Activated T-cell treated with anti-CD3 and anti-CD28 coated beads for 1 hour (primary cell): Measurements from ENCODE around the gene APPL2.

Experiments
- DNase-seq: peaks from one replicate; pipeline ENCODE4 v3.0.0-alpha.2; 2020; ENCODE audit warnings: low read depth

The APPL2 gene, protein sequence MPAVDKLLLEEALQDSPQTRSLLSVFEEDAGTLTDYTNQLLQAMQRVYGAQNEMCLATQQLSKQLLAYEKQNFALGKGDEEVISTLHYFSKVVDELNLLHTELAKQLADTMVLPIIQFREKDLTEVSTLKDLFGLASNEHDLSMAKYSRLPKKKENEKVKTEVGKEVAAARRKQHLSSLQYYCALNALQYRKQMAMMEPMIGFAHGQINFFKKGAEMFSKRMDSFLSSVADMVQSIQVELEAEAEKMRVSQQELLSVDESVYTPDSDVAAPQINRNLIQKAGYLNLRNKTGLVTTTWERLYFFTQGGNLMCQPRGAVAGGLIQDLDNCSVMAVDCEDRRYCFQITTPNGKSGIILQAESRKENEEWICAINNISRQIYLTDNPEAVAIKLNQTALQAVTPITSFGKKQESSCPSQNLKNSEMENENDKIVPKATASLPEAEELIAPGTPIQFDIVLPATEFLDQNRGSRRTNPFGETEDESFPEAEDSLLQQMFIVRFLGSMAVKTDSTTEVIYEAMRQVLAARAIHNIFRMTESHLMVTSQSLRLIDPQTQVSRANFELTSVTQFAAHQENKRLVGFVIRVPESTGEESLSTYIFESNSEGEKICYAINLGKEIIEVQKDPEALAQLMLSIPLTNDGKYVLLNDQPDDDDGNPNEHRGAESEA

DNA sequence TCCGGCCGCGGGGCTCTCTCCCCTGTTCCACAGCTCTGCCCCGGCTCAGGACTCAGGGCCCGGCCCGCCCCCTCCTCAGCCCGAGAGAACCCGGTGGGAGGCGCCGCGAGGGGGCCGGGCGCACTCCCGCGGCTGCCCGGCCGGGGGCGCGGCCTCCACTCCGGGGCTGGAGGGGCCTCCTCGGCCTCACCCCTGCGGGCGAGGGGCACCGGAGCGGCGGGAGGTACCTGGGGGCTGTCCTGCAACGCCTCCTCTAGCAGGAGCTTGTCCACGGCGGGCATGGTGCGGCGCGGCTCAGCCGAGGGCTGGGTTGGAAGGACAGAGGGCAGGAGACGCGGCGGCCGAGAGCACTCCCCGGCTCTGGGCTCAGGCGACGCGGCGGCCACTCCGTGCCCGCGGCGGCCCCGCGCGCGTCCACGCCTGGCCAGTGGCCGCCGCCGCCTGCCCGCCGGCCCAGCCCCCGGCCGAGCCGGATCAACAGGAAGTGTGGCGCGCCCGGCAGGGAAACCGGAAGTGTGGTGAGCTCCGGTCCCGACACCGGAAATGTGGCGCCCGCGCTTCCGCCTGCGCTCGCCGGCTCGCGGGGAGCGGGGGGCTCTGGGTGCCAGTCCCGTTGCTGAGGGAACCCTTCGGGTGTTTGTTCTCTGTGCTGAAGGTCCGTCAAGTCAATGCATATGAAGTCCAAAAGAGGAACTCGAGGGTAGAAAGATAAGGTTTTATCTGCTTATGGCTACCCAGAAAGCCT is at the start of gene APPL2:
Gene APPL2 (minus strand): TSS at position 443 of the 745 bp plus-strand sequence. CDS start 162 bp downstream, at position 281.
- peak; percentile 72 for DNase-seq

DNA sequence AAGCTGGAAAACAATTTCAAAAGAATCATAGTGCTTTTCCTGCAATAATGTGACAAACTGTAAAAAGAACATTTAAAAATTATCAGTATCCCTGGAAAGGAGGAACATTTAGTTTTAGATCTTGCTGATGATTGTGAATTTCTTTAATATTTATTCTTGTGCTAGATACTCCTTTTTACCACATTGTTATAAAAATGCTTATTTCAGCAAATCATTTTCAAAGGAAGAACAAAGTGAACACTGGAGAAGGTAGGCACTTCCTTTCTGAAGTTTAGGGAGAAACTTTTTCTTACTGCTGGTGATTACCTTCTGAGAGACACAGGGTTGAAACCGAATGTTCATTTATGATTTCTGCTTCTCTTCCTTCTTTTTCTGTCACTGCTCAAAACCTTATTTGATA is 49.4 kb upstream of the APPL2 start:
- DNase-seq: no peak

DNA sequence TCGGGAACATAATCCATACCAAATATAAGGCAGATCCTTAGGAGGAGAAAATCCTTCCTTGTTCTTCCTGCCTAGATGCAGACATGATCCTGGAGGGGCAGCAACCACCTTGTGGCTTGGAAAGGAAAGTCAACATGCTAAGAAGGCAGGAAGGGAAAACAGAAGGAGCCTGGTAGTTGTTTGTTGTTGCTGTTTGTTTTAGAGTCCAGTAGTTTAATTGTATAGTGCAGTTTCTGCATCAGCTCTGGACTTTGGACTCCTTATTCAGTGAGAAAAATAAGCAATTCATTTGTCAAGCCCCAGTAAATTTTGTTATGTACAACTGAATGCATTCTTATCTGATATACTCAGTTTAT is 45.7 kb upstream of the APPL2 start:
- DNase-seq: no peak

DNA sequence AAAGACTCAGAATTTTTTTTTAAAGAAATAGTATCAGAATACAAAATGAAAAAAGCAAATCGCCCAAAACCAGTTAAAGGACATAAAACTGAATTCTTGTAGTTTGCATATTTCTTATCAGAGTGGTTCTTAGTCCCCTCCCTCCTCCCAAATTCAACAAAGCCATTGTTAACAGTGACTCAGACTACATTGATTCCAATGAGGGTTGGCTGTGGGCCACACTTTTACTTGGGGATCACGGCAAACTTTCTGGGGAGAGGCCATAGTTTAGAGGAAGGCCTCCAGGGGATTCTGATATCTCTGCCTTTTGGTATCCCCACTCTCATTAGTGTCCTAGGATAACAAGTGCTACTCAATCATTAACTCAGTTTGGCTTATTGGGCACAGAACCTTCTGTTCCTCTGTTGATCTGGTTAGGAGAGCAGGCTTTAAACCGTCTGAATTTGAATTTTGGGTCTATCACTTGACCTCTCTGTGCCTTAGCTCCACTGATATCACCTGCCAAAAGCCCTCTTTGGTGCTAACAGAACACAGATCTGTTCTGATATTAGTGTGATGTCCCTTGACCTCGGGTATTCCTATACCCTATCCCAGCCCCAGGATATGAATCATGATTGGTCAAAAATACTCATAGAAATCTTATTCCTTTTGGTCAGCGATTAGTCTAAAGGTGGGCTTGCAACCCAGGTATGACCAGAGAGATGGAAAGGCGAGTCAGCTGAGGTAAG is 45.2 kb upstream of the APPL2 start:
- no peak for DNase-seq

DNA sequence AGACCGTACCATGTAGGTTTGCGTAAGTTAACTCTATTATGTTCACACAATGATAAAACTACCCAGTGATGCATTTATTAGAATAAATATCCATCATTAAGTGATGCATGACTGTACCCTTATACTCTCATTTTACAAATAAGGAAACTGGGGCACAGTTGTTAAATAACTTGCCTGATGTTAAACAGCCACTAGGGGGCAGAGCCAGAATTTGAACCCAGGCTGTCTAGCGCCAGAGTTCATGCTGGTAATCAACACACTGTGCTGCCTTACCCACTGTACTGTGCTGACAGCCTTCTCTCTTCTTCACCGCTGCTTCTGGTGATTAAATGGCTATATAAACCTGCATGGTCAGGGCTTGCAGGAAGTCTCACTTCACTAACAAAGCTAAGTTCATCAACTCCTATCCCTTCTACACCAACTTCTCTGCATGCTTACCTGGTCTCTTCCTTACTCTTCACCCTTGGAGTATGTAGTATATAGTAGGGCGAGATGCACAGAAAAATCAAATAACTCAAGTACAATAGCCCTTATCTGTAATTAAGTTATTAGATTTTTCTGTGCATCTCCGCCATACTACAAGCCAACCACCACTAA is 43.6 kb upstream of the APPL2 start:
- peak; percentile 6 for DNase-seq

DNA sequence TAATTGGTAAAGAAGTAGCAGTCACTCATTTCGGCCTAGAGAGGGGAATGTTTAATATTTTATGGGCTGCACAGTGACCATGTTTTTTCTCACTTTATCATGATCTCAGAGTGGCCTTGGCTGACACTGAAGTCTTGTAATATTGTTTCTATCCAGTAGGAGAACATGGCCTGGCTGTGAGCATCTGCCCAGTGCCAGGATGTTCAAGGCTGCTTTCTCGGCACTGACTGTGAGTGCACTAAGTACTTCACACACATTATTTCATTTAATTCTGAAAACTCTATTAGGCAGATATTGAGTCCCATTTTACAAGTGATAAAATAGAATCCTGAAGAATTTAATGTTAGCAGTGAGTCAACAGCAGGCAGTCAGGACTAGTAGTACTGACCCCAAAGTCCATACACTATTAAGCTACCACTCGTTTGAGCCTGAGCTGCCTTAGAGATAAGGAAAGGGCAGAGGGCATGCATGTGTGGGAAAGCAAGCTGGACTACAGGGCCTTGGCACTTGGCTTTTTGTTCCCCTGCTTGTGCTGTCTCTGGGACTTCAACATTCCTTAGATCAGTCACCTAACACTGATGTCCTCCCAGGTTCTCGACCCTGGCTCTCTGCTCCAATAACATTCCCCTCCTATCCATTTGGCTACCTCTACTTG is 42.2 kb upstream of the APPL2 start:
- DNase-seq: no peak

DNA sequence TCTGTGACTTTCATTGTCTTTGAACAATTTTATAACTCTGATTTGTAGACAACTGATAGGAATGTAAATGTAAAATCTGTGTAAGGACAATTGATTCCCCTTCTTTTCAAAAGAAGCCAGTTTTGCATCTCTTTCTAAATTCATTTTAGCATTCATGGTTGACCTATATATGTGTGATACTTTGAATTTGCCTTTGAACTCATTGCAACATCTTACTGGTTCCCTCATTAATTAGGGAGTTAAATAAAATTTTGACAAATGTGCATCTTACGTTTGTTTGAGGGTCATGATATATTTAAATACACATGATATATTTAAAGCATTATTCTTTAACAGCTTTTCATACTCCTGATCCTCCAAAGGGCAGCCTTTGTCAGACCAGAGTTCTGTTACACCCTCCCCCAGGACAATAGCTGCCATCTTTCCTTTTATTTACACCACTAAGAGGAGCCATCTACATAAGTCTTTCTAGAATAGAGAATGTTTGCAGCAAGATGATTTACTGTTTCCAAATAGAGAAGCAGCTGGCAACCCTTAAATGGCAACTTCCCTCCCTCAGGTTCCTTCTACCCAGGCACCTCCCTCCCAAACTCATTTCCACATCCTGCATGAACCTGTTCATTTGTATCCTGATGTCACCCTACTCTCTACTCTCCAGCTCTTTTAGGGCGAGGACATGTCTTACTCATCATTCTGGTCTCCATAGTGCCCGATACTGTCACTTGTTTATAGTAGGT is 40.2 kb upstream of the APPL2 start:
- no peak for DNase-seq

DNA sequence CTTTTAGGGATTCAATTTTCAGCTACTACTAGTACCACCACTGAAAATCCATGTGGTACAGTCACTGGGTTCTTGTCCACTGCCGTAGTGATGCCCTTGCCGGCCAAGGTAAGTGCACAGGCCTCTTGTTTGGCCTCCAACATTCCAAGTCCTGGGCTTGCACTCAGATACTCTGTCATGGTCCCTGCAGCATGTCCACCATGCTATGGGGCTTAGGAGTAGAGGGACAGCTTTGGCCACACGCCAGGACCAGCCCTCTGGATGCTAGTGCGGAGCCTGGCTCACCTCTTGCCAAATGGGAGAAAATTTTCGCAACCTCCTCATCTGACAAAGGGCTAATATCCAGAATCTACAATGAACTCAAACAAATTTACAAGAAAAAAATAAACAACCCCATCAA is 38.6 kb upstream of the APPL2 start:
- no peak for DNase-seq

DNA sequence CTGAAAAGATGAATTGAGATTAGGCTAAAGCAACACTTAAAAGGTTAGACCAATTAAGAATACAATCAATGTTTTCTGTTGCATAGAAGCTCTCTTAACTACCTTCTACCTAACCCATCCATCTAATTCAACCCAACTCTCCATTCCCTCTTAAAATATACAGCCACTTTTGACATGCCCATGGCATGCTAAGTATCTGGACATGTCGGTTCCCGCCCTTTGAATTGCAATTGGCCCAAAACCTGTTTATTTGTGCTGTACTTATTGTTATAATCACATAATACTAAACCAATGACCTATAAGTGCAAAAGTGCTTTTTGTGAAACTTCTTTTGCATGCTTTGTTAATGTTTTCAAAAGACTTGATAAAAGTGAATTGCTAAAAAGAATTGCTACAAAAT is 37.6 kb upstream of the APPL2 start:
- no peak for DNase-seq

DNA sequence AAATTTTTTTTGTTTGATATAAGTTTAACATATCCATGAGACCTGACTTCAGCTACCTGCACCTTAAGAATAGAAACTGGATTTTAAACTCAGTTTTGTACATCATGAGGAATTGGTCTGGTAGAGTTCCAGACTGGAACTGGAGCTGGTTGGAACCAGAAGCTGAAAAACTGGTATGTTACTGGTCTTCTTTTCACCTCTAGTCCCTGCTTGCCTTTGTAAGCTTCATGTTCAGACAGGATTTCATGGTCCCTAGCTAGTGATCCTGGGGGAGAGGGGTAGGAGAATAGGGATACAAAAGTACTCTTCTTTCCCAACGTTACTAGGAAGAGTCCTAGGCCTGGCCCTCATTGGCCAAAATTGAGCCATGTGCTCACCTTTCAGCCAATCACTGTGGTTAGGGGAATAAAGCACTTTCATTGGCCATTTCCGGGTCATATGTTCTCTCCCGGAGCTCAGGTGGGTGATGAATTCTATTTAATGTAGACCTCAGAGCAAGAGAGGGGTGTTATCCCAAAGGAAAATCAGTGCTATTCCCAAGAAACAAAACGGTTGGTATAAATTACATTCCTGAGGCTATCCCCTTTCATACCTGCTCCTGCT is 36.9 kb upstream of the APPL2 start:
- DNase-seq: no peak

DNA sequence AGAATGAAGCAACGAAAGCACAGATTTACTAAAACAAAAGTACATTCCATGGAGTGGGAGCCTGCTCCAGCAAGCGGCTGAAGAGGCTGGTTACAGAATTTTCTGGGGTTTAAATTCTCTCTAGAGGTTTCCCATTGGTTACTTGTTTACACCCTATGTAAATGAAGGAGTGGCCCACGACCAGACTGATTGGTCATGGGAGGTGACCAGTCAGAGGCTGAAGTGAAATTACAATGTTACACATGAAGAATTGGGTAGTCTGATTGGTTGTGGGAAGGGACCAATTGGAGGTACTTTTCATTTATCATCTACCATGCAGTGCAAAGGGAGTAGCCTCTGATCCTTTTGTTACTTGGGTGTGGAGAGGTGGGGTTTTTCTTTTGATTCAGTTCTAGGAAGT is 36.2 kb upstream of the APPL2 start:
- no peak for DNase-seq

DNA sequence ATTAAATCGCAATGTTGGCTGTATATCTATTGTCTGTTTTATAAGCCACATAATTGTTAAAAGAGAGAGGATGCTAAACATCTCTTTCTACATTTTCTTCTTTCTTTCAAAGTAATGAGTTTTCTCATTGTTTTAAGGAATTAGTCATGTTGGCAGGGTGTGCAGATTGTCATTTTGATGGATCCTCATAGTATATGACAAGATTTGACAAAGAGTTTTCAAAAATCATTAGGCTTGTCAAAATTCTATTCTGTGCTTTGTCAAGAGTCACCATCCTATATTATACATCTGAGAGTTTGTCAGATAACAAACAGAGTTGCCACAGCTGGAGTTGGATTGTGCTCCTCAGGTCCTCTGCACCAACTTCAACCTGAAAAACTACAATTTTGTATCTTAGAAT is 35.4 kb upstream of the APPL2 start:
- DNase-seq: no peak

DNA sequence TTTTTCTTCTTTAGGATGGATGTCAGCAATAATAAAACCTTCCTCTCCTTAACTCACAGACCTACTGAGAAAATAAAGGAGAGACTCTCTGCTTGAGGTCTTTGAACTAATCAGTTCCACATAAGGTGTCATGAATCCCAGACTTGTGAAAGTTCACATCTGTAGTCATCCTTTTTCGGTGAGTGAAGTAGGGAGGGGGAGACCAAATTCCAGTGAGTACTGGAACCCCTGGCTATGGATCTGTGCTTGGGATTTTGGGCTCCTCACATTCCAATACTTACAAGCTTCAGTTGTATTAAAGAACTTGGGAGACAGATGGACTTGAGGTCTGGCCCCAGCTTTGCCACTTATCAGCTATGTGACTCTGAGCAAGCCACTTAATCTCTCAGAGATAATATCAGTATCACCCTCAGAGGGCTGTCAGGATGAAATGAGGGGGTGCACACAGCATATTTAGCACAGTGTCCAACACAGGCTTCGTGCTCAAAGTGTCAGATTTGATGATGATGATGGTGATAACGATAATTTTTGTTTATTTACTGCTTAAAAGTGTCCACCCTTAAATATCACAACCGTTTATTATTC is 34.8 kb upstream of the APPL2 start:
- DNase-seq: no peak

DNA sequence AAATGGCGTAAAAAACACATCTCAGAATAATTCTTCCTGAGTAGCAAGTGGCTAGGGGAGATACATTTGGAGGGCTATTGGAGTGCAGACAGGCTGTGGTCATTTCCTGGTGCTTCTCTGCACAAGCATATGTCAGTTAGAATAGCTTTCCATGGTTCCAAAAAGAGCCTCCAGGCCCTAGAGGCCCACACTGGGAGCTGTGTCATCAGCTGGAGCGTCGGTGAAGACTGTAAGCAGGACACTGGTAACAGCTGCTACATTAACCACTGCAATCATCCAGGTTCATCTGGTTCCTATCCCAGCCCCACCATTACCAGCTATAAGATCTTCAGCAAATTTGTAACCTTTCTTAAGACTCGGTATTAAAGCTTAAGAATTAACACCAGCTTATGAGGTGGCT is 31.7 kb upstream of the APPL2 start:
- DNase-seq: no peak

DNA sequence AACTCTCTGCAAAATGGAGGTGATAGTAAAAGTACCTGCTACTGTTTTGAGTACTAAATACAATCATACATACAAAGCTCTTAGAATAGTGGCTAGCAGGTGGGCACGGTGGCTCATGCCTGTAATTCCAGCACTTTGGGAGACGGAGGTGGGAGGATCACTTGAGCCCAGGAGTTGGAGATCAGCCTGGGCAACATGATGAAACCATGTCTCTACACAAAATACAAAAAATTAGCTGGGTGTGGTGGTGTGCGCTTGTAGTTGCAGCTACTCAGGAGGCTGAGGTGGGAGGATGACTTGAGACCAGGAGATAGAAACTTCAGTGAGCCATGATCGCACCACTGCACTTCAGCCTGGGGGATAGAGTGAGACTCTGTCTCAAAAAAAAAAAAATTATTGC is 28.8 kb upstream of the APPL2 start:
- DNase-seq: no peak

DNA sequence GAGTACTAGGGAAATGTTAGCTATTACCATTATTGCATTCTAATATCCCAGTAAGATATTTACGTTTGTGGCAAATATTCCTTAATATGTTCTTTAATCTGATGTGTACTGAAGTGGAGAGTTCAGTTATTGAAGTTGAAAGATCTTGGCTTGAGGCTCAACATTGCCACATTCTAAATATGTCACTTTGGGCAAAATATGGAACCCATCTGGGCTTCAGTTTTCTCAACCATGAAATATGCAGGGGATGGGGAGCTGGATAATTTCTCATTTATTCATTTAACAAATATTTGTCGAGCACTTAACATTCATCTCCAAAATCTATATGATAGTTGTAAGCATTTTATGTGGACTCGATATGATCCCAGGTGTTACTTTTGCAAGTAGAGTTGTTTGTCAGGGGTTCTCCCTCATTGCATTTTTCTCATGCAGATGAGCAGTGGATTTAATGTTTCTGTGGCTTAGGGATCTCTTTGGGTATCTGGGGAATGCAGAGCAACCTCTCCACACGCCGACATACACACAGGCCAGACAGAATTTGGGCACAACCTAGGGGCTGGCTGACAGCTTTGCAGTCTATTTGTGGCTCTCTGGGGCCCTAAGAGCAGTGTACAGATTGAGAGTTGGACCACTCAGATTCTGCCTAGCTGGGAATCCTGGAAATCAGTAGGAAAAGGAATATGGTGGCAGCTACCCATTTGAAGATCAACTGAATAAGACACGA is 26.6 kb upstream of the APPL2 start:
- no peak for DNase-seq

DNA sequence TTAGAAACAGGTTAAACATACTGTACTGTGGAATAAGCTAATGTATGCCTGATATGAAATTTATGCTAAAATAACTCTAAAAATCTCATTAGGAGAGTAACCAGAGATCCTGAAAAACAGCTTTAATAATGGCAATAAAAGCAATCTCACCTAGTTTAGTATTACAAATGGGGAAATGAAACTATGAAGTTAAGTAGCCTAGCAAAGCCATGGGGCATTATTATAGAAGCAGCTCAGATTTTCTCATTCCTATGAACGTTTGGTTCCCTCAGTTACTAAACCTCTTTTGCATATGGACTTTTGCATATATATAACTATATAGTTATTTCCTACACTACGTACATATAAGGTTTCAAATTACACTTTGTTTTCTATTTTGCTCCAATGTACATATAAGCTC is 25.0 kb upstream of the APPL2 start:
- no peak for DNase-seq

DNA sequence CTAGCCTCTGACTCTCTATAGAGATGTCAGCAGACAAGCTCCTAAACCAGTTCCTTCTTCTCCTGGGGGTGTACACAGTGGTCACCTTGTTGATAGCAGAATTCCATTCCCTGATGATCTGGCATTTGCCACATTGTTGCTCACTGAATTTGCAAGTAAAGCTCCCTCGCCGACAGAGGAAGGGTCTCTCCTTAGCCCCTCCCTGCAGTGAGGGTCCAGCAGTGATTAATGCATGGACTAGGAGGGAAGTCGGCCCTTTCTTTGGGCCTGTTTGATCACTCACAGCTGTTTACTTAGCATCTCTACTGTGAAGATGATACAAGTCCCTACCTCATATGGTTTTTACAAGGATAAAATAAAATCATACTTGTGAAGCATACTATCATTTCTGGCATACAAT is 23.3 kb upstream of the APPL2 start:
- DNase-seq: no peak

DNA sequence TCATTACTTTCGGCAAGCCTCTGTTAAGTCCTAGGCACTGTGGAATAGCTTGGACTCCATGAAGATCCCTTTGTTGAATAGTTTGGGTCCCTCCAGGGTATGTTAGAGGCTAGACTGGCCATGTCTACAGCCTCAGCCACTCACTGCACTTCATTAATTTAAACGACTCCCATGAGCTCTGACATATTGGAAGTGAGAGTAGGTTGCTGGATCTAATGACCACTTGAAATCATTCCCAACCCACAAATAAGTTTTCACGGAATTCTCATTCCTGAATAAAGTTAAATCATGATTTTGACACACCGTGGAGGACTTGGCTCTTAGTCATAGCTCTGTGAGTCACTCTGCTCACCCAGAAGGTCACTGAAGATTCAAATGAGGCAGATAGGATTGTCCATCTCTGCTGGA is 21.4 kb upstream of the APPL2 start:
- DNase-seq: no peak
